Nephron progenitor cell (in vitro differentiated cells): ENCODE results near the gene MYO5B.

ENCODE experiments used
- DNase-seq: peaks from one replicate; pipeline ENCODE4 v3.0.0; 2021
- H3K27ac Mint-ChIP-seq: 2 replicates; pipeline ENCODE4 v1.8.0; 2021; ENCODE audit warnings: mild to moderate bottlenecking, moderate library complexity, mixed read lengths
- H3K27me3 Mint-ChIP-seq: 2 replicates; pipeline ENCODE4 v1.8.0; 2021; ENCODE audit warnings: mild to moderate bottlenecking, low read depth, mixed read lengths; ENCODE audit not compliant: poor library complexity
- H3K36me3 Mint-ChIP-seq: 2 replicates; pipeline ENCODE4 v1.8.0; 2021; ENCODE audit warnings: low read depth, mixed read lengths
- H3K4me1 Mint-ChIP-seq: 2 replicates; pipeline ENCODE4 v1.8.0; 2021; ENCODE audit warnings: mixed read lengths
- H3K4me3 Mint-ChIP-seq: 2 replicates; pipeline ENCODE4 v1.8.0; 2021; ENCODE audit warnings: mild to moderate bottlenecking, moderate library complexity, mixed read lengths
- H3K9me3 Mint-ChIP-seq: 2 replicates; pipeline ENCODE4 v1.8.0; 2021; ENCODE audit warnings: mild to moderate bottlenecking, moderate library complexity, mixed read lengths
- CTCF ChIP-seq: fragments of 200-600 bp; sonication (generic); IDR thresholded peaks from 2 replicates; pipeline ENCODE4 v1.5.0; 2021; ENCODE audit warnings: antibody characterized with exemption

MYO5B gene

GRCh38 chr18:50199921-50200320 lies 5.0 kb upstream of the MYO5B start:
- no peaks in the 10 kb centered on the region for H3K36me3 Mint-ChIP-seq
- peaks cover 72% of the 10 kb centered on the region for H3K27me3 Mint-ChIP-seq
- no peak overlapping the region for H3K27ac Mint-ChIP-seq
- no peak for DNase-seq
- H3K9me3 Mint-ChIP-seq = peaks cover 14% of the 10 kb centered on the region
- H3K4me3 Mint-ChIP-seq = no peak overlapping the region
- H3K4me1 Mint-ChIP-seq = peaks cover 34% of the 10 kb centered on the region
- no peak for TF ChIP-seq CTCF

- no peak overlapping the region for H3K4me3 Mint-ChIP-seq
- peaks cover 73% of the 10 kb centered on the region for H3K27me3 Mint-ChIP-seq
- no peaks in the 10 kb centered on the region for H3K36me3 Mint-ChIP-seq
- H3K9me3 Mint-ChIP-seq = peaks cover 14% of the 10 kb centered on the region
- H3K27ac Mint-ChIP-seq = no peak overlapping the region
- TF ChIP-seq CTCF = no peak
- H3K4me1 Mint-ChIP-seq = peaks cover 29% of the 10 kb centered on the region
- no peak for DNase-seq
Observed at GRCh38 chr18:50199346-50199855, 4.5 kb upstream of the MYO5B start.

GRCh38 chr18:50196261-50196660 lies 1.3 kb upstream of the MYO5B start:
- Mint-ChIP-seq H3K4me3 (peak overlapping the region; percentile 83), H3K27me3 (peaks cover 90% of the 10 kb centered on the region), H3K9me3 (peaks cover 12% of the 10 kb centered on the region), H3K27ac (no peak overlapping the region), H3K4me1 (peaks cover 17% of the 10 kb centered on the region), H3K36me3 (no peaks in the 10 kb centered on the region)
- DNase-seq = no peak
- TF ChIP-seq CTCF = no peak

- no peak for TF ChIP-seq CTCF
- Mint-ChIP-seq H3K27me3 (peaks cover 90% of the 10 kb centered on the region), H3K36me3 (no peaks in the 10 kb centered on the region), H3K9me3 (peaks cover 6% of the 10 kb centered on the region), H3K4me1 (peaks cover 17% of the 10 kb centered on the region), H3K27ac (no peak overlapping the region), H3K4me3 (peak overlapping the region; percentile 83)
- no peak for DNase-seq
Observed at GRCh38 chr18:50195689-50196088, 742 bp upstream of the MYO5B start.

- Mint-ChIP-seq H3K9me3 (no peaks in the 10 kb centered on the region), H3K27ac (no peak overlapping the region), H3K36me3 (no peaks in the 10 kb centered on the region), H3K4me3 (peak overlapping the region; percentile 77), H3K27me3 (peaks cover 94% of the 10 kb centered on the region), H3K4me1 (peaks cover 12% of the 10 kb centered on the region)
- TF ChIP-seq CTCF = no peak
- DNase-seq = peak; percentile 55
Observed at GRCh38 chr18:50193796-50194630, 934 bp downstream of the MYO5B start.
